ENCODE results near the gene ARF3. TPM values are rescaled to one million over a fixed set of nuclear protein-coding genes. Genes with fewer than 3 reads are reported as not detected.
A peak's percentile ranks its signal among the peaks of the same experiment; 100 is the strongest.

Gene ARF3
- total RNA-seq, 1 experiment from 2014 or later: 263 TPM

- peaks cover 1 to 9% of the 10 kb centered on the region in 2 experiments; a peak in 4 of 5 replicates for H3K9me3 Mint-ChIP-seq
Observed at GRCh38 chr12:48981757-48982157, 24.5 kb upstream of the ARF3 start.

More at GRCh38 chr12:48981757-48982157, 24.5 kb upstream of the ARF3 start:
- H2BK15ac ChIP-seq (ENCODE audit: low read depth, low read length): no peak overlapping the region
- Mint-ChIP-seq H3K27me3 (ENCODE audit: low read depth) (peaks cover 98% of the 10 kb centered on the region), H3K36me3 (ENCODE audit: insufficient read depth in 1 of 3, low read depth in 3 of 3) (no peaks in the 10 kb centered on the region; a peak in 1 of 7 replicates), H3K4me3 (peak overlapping the region; percentile 49 to 75), H3K4me1 (peaks cover 25 to 49% of the 10 kb centered on the region in 2 experiments), H3K27ac (no peak overlapping the region)
- peaks cover 85% of the 10 kb centered on the region for H3K27me3 ChIP-seq (ENCODE audit: insufficient read depth, low read length)
- no peaks in the 10 kb centered on the region for H3K79me2 ChIP-seq (ENCODE audit: insufficient read depth, low read length)
- H3K4ac ChIP-seq (ENCODE audit: low read depth, low read length): no peak overlapping the region
- no CpG with 5 or more reads among the region's 13 CpGs for WGBS (ENCODE audit: extremely low coverage, insufficient read length, low lambda C conversion rate)
- no peak overlapping the region for H2AK5ac ChIP-seq (ENCODE audit: insufficient read length, low read length)
- no peak overlapping the region for H3T11ph ChIP-seq (ENCODE audit: low read length)
- H2BK120ac ChIP-seq (ENCODE audit: low read depth, low read length, poor library complexity, severe bottlenecking): no peak overlapping the region
- no peak overlapping the region for H2BK20ac ChIP-seq (ENCODE audit: low read depth, low read length, poor library complexity, severe bottlenecking)
- H2AFZ ChIP-seq (ENCODE audit: low read length): no peak overlapping the region
- no peak overlapping the region for H4K5ac ChIP-seq (ENCODE audit: insufficient read length, low read depth, low read length)
- no peak overlapping the region for H3K56ac ChIP-seq (ENCODE audit: insufficient read length, low read depth, low read length)
- no peaks in the 10 kb centered on the region for H4K20me1 ChIP-seq (ENCODE audit: control insufficient read depth, insufficient read depth, insufficient read length)
- H3K23me2 ChIP-seq (ENCODE audit: insufficient read length, low read depth, low read length, poor library complexity, severe bottlenecking): peaks cover 15% of the 10 kb centered on the region
- H3K18ac ChIP-seq (ENCODE audit: insufficient read length, low read depth, low read length): no peak overlapping the region
- H3K4me2 ChIP-seq (ENCODE audit: insufficient read depth, insufficient read length, low read length): peak overlapping the region; percentile 30
- H2BK5ac ChIP-seq (ENCODE audit: insufficient read length, low read length): no peak overlapping the region
- no peak overlapping the region for H3K27ac ChIP-seq (ENCODE audit: insufficient read length, low read depth, low read length)
- no peak for DNase-seq
- no peak overlapping the region for H2BK12ac ChIP-seq (ENCODE audit: insufficient read length, low read depth, low read length)
- H3K79me1 ChIP-seq (ENCODE audit: insufficient read depth, low read depth, low read length, poor library complexity, severe bottlenecking): no peaks in the 10 kb centered on the region
- H4K91ac ChIP-seq (ENCODE audit: insufficient read length, low read depth, low read length): no peak overlapping the region
- no peak overlapping the region for H4K8ac ChIP-seq (replicated peaks; ENCODE audit: insufficient read length, low read depth, low read length)
- H3K9me3 ChIP-seq (ENCODE audit: control insufficient read depth, low read depth, low read length): no peaks in the 10 kb centered on the region
- no peak overlapping the region for H3K23ac ChIP-seq (ENCODE audit: insufficient read length, low read depth, low read length)
- no peak overlapping the region for H3K9ac ChIP-seq (ENCODE audit: extremely low read depth, insufficient read length, low read length)
- no peaks in the 10 kb centered on the region; the same call in 1 of the 2 replicates for H3K4me1 ChIP-seq (ENCODE audit: insufficient read depth, low read length)
- no peak overlapping the region for H3K14ac ChIP-seq (ENCODE audit: insufficient read depth, low read length)
- TF ChIP-seq, protein P1, sequence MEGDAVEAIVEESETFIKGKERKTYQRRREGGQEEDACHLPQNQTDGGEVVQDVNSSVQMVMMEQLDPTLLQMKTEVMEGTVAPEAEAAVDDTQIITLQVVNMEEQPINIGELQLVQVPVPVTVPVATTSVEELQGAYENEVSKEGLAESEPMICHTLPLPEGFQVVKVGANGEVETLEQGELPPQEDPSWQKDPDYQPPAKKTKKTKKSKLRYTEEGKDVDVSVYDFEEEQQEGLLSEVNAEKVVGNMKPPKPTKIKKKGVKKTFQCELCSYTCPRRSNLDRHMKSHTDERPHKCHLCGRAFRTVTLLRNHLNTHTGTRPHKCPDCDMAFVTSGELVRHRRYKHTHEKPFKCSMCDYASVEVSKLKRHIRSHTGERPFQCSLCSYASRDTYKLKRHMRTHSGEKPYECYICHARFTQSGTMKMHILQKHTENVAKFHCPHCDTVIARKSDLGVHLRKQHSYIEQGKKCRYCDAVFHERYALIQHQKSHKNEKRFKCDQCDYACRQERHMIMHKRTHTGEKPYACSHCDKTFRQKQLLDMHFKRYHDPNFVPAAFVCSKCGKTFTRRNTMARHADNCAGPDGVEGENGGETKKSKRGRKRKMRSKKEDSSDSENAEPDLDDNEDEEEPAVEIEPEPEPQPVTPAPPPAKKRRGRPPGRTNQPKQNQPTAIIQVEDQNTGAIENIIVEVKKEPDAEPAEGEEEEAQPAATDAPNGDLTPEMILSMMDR (conservative IDR thresholded peaks at IDR 0.05): no peak
